ENCODE measurements around the gene RAN.

Gene RAN

DNA sequence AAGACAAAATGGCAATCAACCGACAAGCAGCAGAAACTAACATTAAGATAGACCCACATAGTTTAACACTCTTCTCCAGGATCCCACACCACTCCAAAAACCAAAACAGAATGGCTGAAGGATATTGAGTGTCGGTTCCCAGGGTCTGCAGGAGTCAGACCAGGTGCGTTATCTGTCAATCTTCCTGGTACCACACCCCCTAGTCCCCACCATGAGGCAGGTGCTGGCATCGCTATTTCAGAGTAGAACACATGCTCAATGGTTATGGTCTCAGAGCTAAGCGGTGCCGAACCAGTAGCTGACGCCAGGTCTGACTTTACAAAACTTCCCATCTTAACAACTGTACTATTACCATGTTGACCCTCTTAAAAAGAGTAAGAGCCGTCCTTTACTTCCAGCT, 43.0 kb upstream of the RAN start:
- H3K4me3 ChIP-seq (replicated peaks; ENCODE audit: insufficient read depth, low read length) = no peak overlapping the region
- H3K27me3 ChIP-seq (ENCODE audit: insufficient read depth, poor library complexity, severe bottlenecking) = no peaks in the 10 kb centered on the region
- H3K27ac ChIP-seq (replicated peaks) = no peak overlapping the region
- no peak for DNase-seq (ENCODE audit: low read depth in 1 of 2, low spot score in 1 of 2)
- TF ChIP-seq, protein P1, sequence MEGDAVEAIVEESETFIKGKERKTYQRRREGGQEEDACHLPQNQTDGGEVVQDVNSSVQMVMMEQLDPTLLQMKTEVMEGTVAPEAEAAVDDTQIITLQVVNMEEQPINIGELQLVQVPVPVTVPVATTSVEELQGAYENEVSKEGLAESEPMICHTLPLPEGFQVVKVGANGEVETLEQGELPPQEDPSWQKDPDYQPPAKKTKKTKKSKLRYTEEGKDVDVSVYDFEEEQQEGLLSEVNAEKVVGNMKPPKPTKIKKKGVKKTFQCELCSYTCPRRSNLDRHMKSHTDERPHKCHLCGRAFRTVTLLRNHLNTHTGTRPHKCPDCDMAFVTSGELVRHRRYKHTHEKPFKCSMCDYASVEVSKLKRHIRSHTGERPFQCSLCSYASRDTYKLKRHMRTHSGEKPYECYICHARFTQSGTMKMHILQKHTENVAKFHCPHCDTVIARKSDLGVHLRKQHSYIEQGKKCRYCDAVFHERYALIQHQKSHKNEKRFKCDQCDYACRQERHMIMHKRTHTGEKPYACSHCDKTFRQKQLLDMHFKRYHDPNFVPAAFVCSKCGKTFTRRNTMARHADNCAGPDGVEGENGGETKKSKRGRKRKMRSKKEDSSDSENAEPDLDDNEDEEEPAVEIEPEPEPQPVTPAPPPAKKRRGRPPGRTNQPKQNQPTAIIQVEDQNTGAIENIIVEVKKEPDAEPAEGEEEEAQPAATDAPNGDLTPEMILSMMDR (IDR thresholded peaks at IDR 0.05; ENCODE audit: insufficient read depth, low read length) = no peak
- no peak for TF ChIP-seq SPI1 (IDR thresholded peaks at IDR 0.05; ENCODE audit: borderline replicate concordance, low read depth)
- no peak for TF ChIP-seq GABPA (IDR thresholded peaks at IDR 0.05; ENCODE audit: low read depth)
- TF ChIP-seq, protein P2, sequence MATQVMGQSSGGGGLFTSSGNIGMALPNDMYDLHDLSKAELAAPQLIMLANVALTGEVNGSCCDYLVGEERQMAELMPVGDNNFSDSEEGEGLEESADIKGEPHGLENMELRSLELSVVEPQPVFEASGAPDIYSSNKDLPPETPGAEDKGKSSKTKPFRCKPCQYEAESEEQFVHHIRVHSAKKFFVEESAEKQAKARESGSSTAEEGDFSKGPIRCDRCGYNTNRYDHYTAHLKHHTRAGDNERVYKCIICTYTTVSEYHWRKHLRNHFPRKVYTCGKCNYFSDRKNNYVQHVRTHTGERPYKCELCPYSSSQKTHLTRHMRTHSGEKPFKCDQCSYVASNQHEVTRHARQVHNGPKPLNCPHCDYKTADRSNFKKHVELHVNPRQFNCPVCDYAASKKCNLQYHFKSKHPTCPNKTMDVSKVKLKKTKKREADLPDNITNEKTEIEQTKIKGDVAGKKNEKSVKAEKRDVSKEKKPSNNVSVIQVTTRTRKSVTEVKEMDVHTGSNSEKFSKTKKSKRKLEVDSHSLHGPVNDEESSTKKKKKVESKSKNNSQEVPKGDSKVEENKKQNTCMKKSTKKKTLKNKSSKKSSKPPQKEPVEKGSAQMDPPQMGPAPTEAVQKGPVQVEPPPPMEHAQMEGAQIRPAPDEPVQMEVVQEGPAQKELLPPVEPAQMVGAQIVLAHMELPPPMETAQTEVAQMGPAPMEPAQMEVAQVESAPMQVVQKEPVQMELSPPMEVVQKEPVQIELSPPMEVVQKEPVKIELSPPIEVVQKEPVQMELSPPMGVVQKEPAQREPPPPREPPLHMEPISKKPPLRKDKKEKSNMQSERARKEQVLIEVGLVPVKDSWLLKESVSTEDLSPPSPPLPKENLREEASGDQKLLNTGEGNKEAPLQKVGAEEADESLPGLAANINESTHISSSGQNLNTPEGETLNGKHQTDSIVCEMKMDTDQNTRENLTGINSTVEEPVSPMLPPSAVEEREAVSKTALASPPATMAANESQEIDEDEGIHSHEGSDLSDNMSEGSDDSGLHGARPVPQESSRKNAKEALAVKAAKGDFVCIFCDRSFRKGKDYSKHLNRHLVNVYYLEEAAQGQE (IDR thresholded peaks at IDR 0.05; ENCODE audit: insufficient replicate concordance, low read depth) = no peak
- no peak for TF ChIP-seq POLR2AphosphoS5 (IDR thresholded peaks at IDR 0.05; ENCODE audit: low read depth)

DNA sequence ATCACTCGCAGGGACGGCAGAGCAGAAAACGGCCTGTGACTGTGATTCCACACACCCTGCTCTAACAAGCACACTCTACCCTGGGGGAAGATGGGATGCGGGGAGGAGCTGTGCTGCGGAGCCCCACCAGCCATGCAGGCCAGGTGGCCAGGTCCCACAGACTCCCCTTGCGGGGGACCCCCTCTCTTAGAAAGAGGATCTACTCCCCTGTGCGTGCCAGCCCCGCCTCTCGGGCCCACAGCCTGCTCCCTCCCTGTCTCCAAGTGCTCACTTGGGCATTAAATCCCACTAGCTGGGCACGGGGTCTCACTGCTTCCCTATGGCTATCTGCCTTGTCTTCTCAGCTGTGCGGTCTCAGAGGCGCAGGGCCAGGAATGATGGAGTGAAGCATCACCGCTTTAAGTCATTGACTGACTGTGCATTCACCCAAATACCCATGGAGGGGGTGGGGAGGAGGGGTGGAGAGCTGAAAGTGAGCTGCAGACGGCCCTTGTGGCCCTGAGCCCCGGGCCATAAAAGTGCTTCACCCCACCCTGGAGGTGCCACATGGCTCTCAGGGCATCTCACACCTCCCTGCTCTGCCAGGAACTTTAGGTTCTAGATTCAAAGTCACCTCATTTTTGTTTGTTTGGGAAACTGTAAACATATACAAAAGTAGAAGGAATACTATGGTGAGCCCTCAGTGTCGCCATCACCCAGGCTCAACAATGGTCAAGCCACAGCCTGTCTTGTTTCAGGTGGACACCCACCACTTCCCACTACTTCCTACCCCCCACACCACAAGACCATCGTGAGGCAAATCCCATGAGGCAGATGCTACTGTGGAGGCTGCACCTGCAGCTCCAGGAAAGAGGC, 42.2 kb upstream of the RAN start:
- H3K27me3 ChIP-seq (ENCODE audit: insufficient read depth, poor library complexity, severe bottlenecking) = no peaks in the 10 kb centered on the region
- no peak overlapping the region for H3K4me3 ChIP-seq (replicated peaks; ENCODE audit: insufficient read depth, low read length)
- no peak for DNase-seq (ENCODE audit: low read depth in 1 of 2, low spot score in 1 of 2)
- no peak for TF ChIP-seq GABPA (IDR thresholded peaks at IDR 0.05; ENCODE audit: low read depth)
- TF ChIP-seq, protein P1 (IDR thresholded peaks at IDR 0.05; ENCODE audit: insufficient read depth, low read length) = no peak
- TF ChIP-seq, protein P2 (IDR thresholded peaks at IDR 0.05; ENCODE audit: insufficient replicate concordance, low read depth) = no peak
- TF ChIP-seq POLR2AphosphoS5 (IDR thresholded peaks at IDR 0.05; ENCODE audit: low read depth) = no peak
- no peak for TF ChIP-seq SPI1 (IDR thresholded peaks at IDR 0.05; ENCODE audit: borderline replicate concordance, low read depth)
- no peak overlapping the region for H3K27ac ChIP-seq (replicated peaks)

DNA sequence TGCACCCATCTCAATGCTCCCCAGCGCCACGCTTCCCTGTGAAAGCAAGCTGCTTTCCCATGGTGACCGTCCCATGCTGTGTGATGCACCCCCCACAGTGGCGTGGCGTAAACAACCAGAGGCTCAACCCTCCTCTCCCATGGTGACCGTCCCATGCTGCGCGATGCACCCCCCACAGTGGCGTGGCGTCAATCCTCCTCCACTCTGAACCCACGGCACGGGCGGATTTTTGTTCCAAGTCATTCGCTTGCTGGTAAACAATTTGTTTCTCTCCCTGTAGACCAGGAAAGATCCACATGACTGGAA, 41.7 kb upstream of the RAN start:
- no peaks in the 10 kb centered on the region for H3K27me3 ChIP-seq (ENCODE audit: insufficient read depth, poor library complexity, severe bottlenecking)
- no peak for DNase-seq (ENCODE audit: low read depth in 1 of 2, low spot score in 1 of 2)
- TF ChIP-seq, protein P1 (IDR thresholded peaks at IDR 0.05; ENCODE audit: insufficient read depth, low read length) = no peak
- TF ChIP-seq POLR2AphosphoS5 (IDR thresholded peaks at IDR 0.05; ENCODE audit: low read depth) = no peak
- no peak for TF ChIP-seq GABPA (IDR thresholded peaks at IDR 0.05; ENCODE audit: low read depth)
- TF ChIP-seq, protein P2 (IDR thresholded peaks at IDR 0.05; ENCODE audit: insufficient replicate concordance, low read depth) = no peak
- no peak for TF ChIP-seq SPI1 (IDR thresholded peaks at IDR 0.05; ENCODE audit: borderline replicate concordance, low read depth)
- no peak overlapping the region for H3K4me3 ChIP-seq (replicated peaks; ENCODE audit: insufficient read depth, low read length)
- H3K27ac ChIP-seq (replicated peaks) = no peak overlapping the region

Data from HL-60 (cell line).